Measurements from ENCODE around the gene PMAIP1.

GRCh38 chr18:59945544-59945943, 45.7 kb downstream of the PMAIP1 start:
- TF ChIP-seq LEF1 (IDR thresholded peaks at IDR 0.05; ENCODE audit: borderline replicate concordance) (no peak), FOXM1 (IDR thresholded peaks at IDR 0.05; ENCODE audit: borderline replicate concordance) (no peak), L3MBTL2 (conservative IDR thresholded peaks at IDR 0.05) (no peak), TARDBP (IDR thresholded peaks at IDR 0.05) (no peak)
